A549 (cell line): ENCODE results near the gene TBC1D4. TPM values are rescaled to one million over a fixed set of nuclear protein-coding genes. Genes with fewer than 3 reads are reported as not detected.

ENCODE experiments used
- ATAC-seq, 2 experiments: fragments of 200-7000 bp in 1 of 2; fragments of >200 bp in 1 of 2; cut with Nextera tagmentation in 1 of 2; cut with Tn5 transposase in 1 of 2; 3 replicates each; pipeline versions ENCODE4 v1.8.0 to v1.9.1; 2018 to 2020; ENCODE audit warnings: mild to moderate bottlenecking in 1 of 2, moderate library complexity in 1 of 2
- CTCF ChIA-PET: fragments of 300-600 bp; sonication (Branson Sonifier 250); formaldehyde crosslinking; extraction: SDS; loops from one replicate; lab custom pipeline; 2021; ENCODE audit warnings: antibody characterized with exemption, inconsistent platforms; lab: Yijun Ruan, JAX
- POLR2A ChIA-PET: fragments of 350-600 bp; formaldehyde crosslinking; extraction: SDS; loops from one replicate; lab custom pipeline; 2021; ENCODE audit warnings: antibody characterized with exemption, inconsistent platforms; lab: Yijun Ruan, JAX
- DNase-seq, 2 experiments: peaks; one replicate each; pipeline versions ENCODE4 v3.0.0 to v3.0.0-alpha.2; 2011 to 2016; ENCODE audit warnings: low read depth in 1 of 2, low spot score in 1 of 2
- FAIRE-seq: peaks from 2 replicates; lab custom pipeline; 2011; peaks lifted over from hg19 to GRCh38; lab: Jason Lieb, UNC
- H3K27ac ChIP-seq, 2 experiments: fragments of >200 bp; sonication (Bioruptor Twin); formaldehyde crosslinking; 3 replicates each; pipeline ENCODE4 v1.5.1; 2016 to 2017
- H3K4me1 ChIP-seq: fragments of >200 bp; sonication (Bioruptor Twin); formaldehyde crosslinking; 3 replicates; pipeline ENCODE4 v1.6.1; 2016
- H3K4me2 ChIP-seq: fragments of >200 bp; sonication (Bioruptor Twin); formaldehyde crosslinking; 3 replicates; pipeline ENCODE4 v1.6.1; 2016
- H3K4me3 ChIP-seq: fragments of >200 bp; sonication (Bioruptor Twin); formaldehyde crosslinking; 3 replicates; pipeline ENCODE4 v1.5.1; 2016
- H3K9me3 ChIP-seq: fragments of >200 bp; sonication (Bioruptor Twin); formaldehyde crosslinking; 3 replicates; pipeline ENCODE4 v1.6.1; 2016
- CEBPB ChIP-seq, 2 experiments: fragments of >200 bp in 1 of 2; sonication (Bioruptor Twin) in 1 of 2; formaldehyde crosslinking in 1 of 2; IDR thresholded peaks; 2 replicates each; pipeline ENCODE4 v1.6.1; 2012 to 2016
- CHD2 ChIP-seq: fragments of 150-350 bp; IDR thresholded peaks from 2 replicates; pipeline ENCODE4 v1.6.1; 2014; ENCODE audit warnings: low read length; ENCODE audit not compliant: partially characterized antibody
- CTCF ChIP-seq: fragments of >200 bp; sonication (Bioruptor Twin); formaldehyde crosslinking; IDR thresholded peaks from 3 replicates; pipeline ENCODE4 v1.5.1; 2016
- ELK1 ChIP-seq: fragments of 150-350 bp; IDR thresholded peaks from 2 replicates; pipeline ENCODE4 v1.6.1; 2014; ENCODE audit warnings: low read depth, mild to moderate bottlenecking, low read length
- ESRRA ChIP-seq: fragments of 150-350 bp; IDR thresholded peaks from 2 replicates; pipeline ENCODE4 v1.6.1; 2014; ENCODE audit warnings: mild to moderate bottlenecking, low read length, borderline replicate concordance
- FOSB ChIP-seq: fragments of 250-450 bp; sonication (Bioruptor Pico); IDR thresholded peaks from 2 replicates; pipeline ENCODE4 v1.5.0; 2020; ENCODE audit warnings: mild to moderate bottlenecking, moderate library complexity
- FOSL2 ChIP-seq, 2 experiments: fragments of 450-650 bp in 1 of 2; fragments of >200 bp in 1 of 2; sonication (Bioruptor Twin) in 1 of 2; formaldehyde crosslinking; IDR thresholded peaks; 2 replicates each; pipeline versions ENCODE4 v1.5.0 to v1.6.1; 2016 to 2020; ENCODE audit warnings: mild to moderate bottlenecking in 1 of 2, moderate library complexity in 1 of 2
- HDAC2 ChIP-seq: fragments of 200-600 bp; sonication (generic); IDR thresholded peaks from 2 replicates; pipeline ENCODE4 v1.6.1; 2016
- HOXB13 ChIP-seq: fragments of 250-450 bp; sonication (Bioruptor Pico); IDR thresholded peaks from 2 replicates; pipeline ENCODE4 v1.5.0; 2020; ENCODE audit warnings: low read depth, mild to moderate bottlenecking, moderate library complexity
- JUN ChIP-seq, 2 experiments: fragments of >200 bp; sonication (Bioruptor Twin); formaldehyde crosslinking; IDR thresholded peaks; 2 replicates in 1 of 2; 3 replicates in 1 of 2; pipeline ENCODE4 v1.6.1; 2016 to 2017
- JUNB ChIP-seq: fragments of >200 bp; sonication (Bioruptor Twin); formaldehyde crosslinking; IDR thresholded peaks from 2 replicates; pipeline ENCODE4 v1.6.1; 2016
- KDM1A ChIP-seq: fragments of 200-600 bp; sonication (generic); IDR thresholded peaks from 2 replicates; pipeline ENCODE4 v1.6.1; 2016; ENCODE audit warnings: low read depth, mild to moderate bottlenecking
- KDM5A ChIP-seq: fragments of 200-600 bp; sonication (generic); IDR thresholded peaks from 2 replicates; pipeline ENCODE4 v1.6.1; 2016; ENCODE audit warnings: antibody characterized with exemption, mild to moderate bottlenecking
- MAFK ChIP-seq: fragments of 450-650 bp; IDR thresholded peaks from 2 replicates; pipeline ENCODE4 v1.6.1; 2014; ENCODE audit not compliant: partially characterized antibody
- MAZ ChIP-seq: fragments of 150-350 bp; IDR thresholded peaks from 2 replicates; pipeline ENCODE4 v1.6.1; 2014; ENCODE audit warnings: antibody characterized with exemption, low read depth, low read length, borderline replicate concordance
- NPAS2 ChIP-seq: fragments of 250-450 bp; sonication (Bioruptor Pico); IDR thresholded peaks from 2 replicates; pipeline ENCODE4 v1.8.0; 2022; ENCODE audit warnings: mild to moderate bottlenecking, moderate library complexity, borderline replicate concordance
- POLR2A ChIP-seq: IDR thresholded peaks from 2 replicates; pipeline ENCODE4 v1.6.1; 2012; ENCODE audit warnings: mild to moderate bottlenecking, low read length
- RAD21 ChIP-seq, 2 experiments: fragments of >200 bp in 1 of 2; sonication (Bioruptor Twin) in 1 of 2; formaldehyde crosslinking in 1 of 2; IDR thresholded peaks in 1 of 2; conservative IDR thresholded peaks in 1 of 2; 2 replicates in 1 of 2; 3 replicates in 1 of 2; pipeline ENCODE4 v1.6.1; 2012 to 2018; ENCODE audit warnings: inconsistent platforms in 1 of 2
- RARB ChIP-seq: fragments of 250-450 bp; sonication (Bioruptor Pico); IDR thresholded peaks from 2 replicates; pipeline ENCODE4 v1.8.0; 2021; ENCODE audit warnings: mild to moderate bottlenecking, moderate library complexity
- RCOR1 ChIP-seq: fragments of 150-350 bp; IDR thresholded peaks from 2 replicates; pipeline ENCODE4 v1.6.1; 2014; ENCODE audit warnings: antibody characterized with exemption, low read length, low read depth
- RNF2 ChIP-seq: fragments of 200-600 bp; sonication (generic); IDR thresholded peaks from 2 replicates; pipeline ENCODE4 v1.6.1; 2016; ENCODE audit warnings: low read depth, mild to moderate bottlenecking, antibody characterized with exemption, moderate library complexity, borderline replicate concordance
- SREBF2 ChIP-seq: fragments of 450-650 bp; IDR thresholded peaks from 2 replicates; pipeline ENCODE4 v1.6.1; 2014; ENCODE audit warnings: mild to moderate bottlenecking, moderate library complexity
- TFCP2L1 ChIP-seq: fragments of 250-450 bp; sonication (Bioruptor Pico); IDR thresholded peaks from 2 replicates; pipeline ENCODE4 v1.5.0; 2021; ENCODE audit warnings: mild to moderate bottlenecking
- TP53 ChIP-seq: fragments of 250-450 bp; sonication (Bioruptor Pico); IDR thresholded peaks from 2 replicates; pipeline ENCODE4 v1.5.0; 2021; ENCODE audit warnings: mild to moderate bottlenecking, moderate library complexity
- ZSCAN20 ChIP-seq: fragments of 250-450 bp; sonication (Bioruptor Pico); IDR thresholded peaks from 2 replicates; pipeline ENCODE4 v1.8.0; 2022; ENCODE audit warnings: mild to moderate bottlenecking, moderate library complexity
- WGBS: methylation state at CpG from one replicate; pipeline ENCODE4 v1.1.6; 2017; ENCODE audit errors: missing lambda C conversion rate; 5-methylcytosine and 5-hydroxymethylcytosine counted together
- polyA plus RNA-seq, 4 experiments: library from polyadenylated mRNA; depleted of rRNA in 3 of 4; stranded (reverse); fragments of >200 nt; fragmentation: RNase III in 1 of 4; extraction: RNeasy Plus Mini Kit Qiagen cat#74134 plus additional on column Dnase treatment in 1 of 4; gene quantifications; 2 replicates in 3 of 4; 3 replicates in 1 of 4; pipeline ENCODE4 v1.2.3, GENCODE V29; 2011 to 2017

The TBC1D4 gene
- polyA plus RNA-seq, 2 of the 4 experiments (the other 2 are of a cell fraction): 9.5 to 12.5 TPM

- no peak overlapping the region; a peak in 1 of 6 replicates for H3K27ac ChIP-seq
- no peak for FAIRE-seq
- peaks cover 55% of the 10 kb centered on the region for H3K4me1 ChIP-seq
- TF ChIP-seq FOSL2 (IDR thresholded peaks at IDR 0.05): peak; percentile 28; the same call in 1 of the 2 replicates
- TF ChIP-seq FOSL2 (CRISPR knock-in tag; IDR thresholded peaks at IDR 0.05): no peak
- TF ChIP-seq NPAS2 (CRISPR knock-in tag): no peak
- TF ChIP-seq ELK1: no peak
- TF ChIP-seq CTCF: no peak
- no peak for TF ChIP-seq RCOR1
- TF ChIP-seq RARB: no peak
- TF ChIP-seq CEBPB (IDR thresholded peaks at IDR 0.05): peak; percentile 90 to 92; a peak in 3 of 4 replicates
- no peak for TF ChIP-seq JUNB
- no peak for TF ChIP-seq RNF2
- no peak for TF ChIP-seq HDAC2
- H3K4me2 ChIP-seq: peak overlapping the region; percentile 60
- H3K4me3 ChIP-seq: no peak overlapping the region
- H3K9me3 ChIP-seq: no peaks in the 10 kb centered on the region
- POLR2A ChIA-PET: no interaction called here
- DNase-seq: no peak
- CTCF ChIA-PET: interaction anchor here (1.6 to 1.8 kb wide), 3 partner anchors 32 to 67 kb away, joined by 3 to 4 read pairs (median 4); partner anchors contain the start of gene TBC1D4
- WGBS: 88% methylated on average over 1 of the region's 1 CpG
- ATAC-seq: no peak
Observed at GRCh38 chr13:75415694-75416093, 66.3 kb downstream of the TBC1D4 start.

- TF ChIP-seq ESRRA (no peak), RAD21 (conservative IDR thresholded peaks at IDR 0.05 in 1 of 2, IDR thresholded peaks at IDR 0.05 in 1 of 2) (no peak), MAZ (no peak), CHD2 (no peak), SREBF2 (no peak), POLR2A (no peak), RNF2 (no peak), JUN (IDR thresholded peaks at IDR 0.05) (no peak), TP53 (CRISPR knock-in tag) (no peak), MAFK (no peak), KDM5A (no peak), TFCP2L1 (CRISPR knock-in tag) (no peak), HOXB13 (CRISPR knock-in tag) (no peak), KDM1A (no peak), FOSB (CRISPR knock-in tag) (no peak), CEBPB (IDR thresholded peaks at IDR 0.05) (no peak), HDAC2 (no peak), ZSCAN20 (no peak), JUNB (no peak)
- H3K4me3 ChIP-seq: no peak overlapping the region
- H3K4me1 ChIP-seq: peaks cover 55% of the 10 kb centered on the region
- peak overlapping the region; percentile 60 for H3K4me2 ChIP-seq
- ChIA-PET POLR2A (no interaction called here), CTCF (interaction anchor here (1.7 to 1.8 kb wide), 2 partner anchors 32 to 67 kb away, joined by 3 to 4 read pairs; partner anchors contain the start of gene TBC1D4)
- no peaks in the 10 kb centered on the region for H3K9me3 ChIP-seq
- 91% methylated on average over 2 of the region's 2 CpGs for WGBS
- no peak for FAIRE-seq
- H3K27ac ChIP-seq: peak overlapping the region in 1 of 2 experiments; percentile 7; a peak in 1 of 6 replicates
- DNase-seq: no peak
- no peak for ATAC-seq
Observed at GRCh38 chr13:75415171-75415570, 66.8 kb downstream of the TBC1D4 start.
